T-helper 1 cell (primary cell): ENCODE measurements around the gene UIMC1.
"Not testable (repeated sequence)": the region's sequence is repeated elsewhere in the genome, so short reads cannot be mapped to it uniquely, and the experiment has no call there.

Experiments
- DNase-seq, 5 donors: peaks; one replicate each; pipeline ENCODE4 v3.0.0-alpha.2; 2012 to 2020

The UIMC1 gene

GRCh38 chr5:176881816-176882566 is 124.6 kb downstream of the UIMC1 start:
- DNase-seq, result no peak

DNA sequence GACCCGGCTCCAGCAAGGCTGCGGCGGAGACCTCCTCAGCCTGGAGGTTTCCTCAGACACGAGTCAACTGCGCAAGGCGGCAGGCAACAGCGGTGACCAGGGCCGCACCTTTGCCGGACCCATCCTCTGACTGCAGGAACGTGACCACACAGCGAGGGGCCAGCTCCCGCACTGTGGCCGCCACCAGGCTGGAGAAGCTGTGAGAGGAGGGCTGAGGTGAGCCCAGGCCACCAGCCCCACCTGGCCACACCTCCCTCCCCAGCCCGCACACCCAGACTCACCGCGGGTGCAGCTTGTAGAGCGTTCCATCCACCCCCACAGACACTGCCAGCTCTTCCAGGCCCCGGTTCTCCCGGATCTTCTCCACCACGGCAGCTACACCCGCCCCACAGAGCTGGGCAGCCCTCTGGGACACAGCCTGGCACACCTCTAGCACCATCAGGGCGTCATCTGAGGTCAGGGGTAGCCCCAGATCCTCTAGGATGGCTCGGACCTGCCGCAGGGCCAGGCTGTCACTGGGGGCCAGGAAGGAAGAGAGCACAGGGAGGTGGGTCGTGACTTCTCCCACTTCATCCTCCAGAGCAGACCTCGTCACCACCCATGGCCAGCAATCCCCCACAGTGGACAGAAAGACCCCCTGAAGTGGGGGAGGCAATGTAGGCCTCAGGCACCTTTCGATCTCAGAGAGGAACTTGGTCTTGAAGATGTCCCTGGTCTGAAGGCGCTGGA is 125.4 kb downstream of the UIMC1 start:
- no peak for DNase-seq

- no peak for DNase-seq
Measured at GRCh38 chr5:176880366-176881020, 126.1 kb downstream of the UIMC1 start.

DNA sequence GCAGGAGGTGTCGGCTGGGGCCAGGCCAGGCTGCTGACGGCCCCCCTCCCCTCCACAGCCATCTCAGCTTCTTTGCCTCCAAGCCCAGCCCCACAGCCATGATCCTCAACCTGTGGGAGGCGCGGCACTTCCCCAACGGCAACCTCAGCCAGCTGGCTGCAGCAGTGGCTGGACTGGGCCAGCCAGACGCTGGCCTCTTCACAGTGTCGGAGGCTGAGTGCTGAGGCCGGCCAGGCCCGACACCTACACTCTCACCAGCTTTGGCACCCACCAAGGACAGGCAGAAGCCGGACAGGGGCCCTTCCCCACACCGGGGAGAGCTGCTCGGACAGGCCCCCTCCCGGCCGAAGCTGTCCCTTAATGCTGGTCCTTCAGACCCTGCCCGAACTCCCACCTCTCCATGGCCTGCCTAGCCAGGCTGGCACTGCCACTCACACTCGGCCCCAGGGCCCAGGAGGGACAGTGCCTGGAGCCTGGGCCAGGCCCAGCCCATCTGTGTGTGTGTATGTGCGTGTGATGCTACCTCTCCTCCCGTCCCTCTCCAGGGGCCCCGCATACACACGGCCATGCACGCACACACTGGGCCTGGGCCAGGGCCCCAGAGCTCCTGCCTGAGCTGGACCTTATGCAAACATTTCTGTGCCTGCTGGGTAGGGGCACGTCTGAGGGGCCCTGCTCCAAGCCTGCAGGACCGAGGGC is 126.8 kb downstream of the UIMC1 start:
- DNase-seq, result no peak

DNA sequence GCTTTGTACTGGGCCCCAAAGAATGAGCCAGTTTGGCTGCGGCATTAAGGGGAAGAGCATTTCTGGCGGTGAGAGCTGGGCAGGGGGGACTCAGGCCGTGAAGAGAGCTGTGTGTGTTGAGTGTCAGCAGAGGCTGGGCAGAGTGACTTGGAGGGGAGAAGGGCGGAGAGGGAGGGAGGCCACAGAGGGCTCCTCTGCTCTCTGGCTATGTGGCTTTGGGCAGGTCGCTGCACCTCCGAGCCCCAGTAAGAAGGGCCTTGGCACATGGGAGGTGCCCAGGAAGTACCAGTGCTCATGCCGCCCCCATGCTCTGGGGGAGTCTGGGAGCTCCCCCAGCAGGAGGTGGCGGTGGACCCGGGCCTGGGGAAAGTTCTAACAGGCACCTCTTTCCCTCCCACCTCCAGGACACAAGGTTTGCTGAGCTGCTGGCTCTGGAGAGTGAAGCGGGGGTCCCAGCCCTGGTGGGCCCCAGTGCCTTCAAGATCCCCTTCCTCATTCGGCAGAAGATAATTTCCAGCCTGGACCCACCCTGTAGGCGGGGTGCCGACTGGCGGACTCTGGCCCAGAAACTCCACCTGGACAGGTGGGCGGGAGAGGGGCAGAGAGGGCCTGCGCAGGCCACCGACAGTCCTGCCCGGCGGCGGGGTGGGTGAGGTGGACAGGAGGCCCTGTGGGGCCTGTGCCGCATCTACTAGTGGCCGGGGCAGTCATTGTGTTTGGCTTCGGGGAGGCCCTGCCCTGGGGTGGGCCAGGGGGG is 127.5 kb downstream of the UIMC1 start:
- no peak for DNase-seq

DNA sequence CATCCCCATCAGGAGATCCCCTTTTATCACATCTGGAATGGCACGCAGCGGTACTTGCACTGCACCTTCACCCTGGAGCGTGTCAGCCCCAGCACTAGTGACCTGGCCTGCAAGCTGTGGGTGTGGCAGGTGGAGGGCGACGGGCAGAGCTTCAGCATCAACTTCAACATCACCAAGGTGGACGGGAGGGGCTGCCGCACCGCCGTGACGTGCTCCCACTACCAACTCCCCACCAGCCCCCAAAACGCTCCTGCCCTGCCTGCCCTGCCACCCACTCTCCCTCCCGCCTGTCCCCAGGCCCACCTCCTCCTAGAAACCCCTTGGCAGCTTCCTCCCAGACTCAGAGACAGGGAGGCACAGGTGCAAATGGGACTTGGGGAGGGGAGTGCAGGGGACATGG is 128.1 kb downstream of the UIMC1 start:
- no peak for DNase-seq

GRCh38 chr5:176877793-176878331 is 128.7 kb downstream of the UIMC1 start:
- DNase-seq, result no peak

GRCh38 chr5:176876506-176877431 is 129.8 kb downstream of the UIMC1 start:
- no peak for DNase-seq

- no peak for DNase-seq
Measured at GRCh38 chr5:176875783-176876505, 130.6 kb downstream of the UIMC1 start.

DNA sequence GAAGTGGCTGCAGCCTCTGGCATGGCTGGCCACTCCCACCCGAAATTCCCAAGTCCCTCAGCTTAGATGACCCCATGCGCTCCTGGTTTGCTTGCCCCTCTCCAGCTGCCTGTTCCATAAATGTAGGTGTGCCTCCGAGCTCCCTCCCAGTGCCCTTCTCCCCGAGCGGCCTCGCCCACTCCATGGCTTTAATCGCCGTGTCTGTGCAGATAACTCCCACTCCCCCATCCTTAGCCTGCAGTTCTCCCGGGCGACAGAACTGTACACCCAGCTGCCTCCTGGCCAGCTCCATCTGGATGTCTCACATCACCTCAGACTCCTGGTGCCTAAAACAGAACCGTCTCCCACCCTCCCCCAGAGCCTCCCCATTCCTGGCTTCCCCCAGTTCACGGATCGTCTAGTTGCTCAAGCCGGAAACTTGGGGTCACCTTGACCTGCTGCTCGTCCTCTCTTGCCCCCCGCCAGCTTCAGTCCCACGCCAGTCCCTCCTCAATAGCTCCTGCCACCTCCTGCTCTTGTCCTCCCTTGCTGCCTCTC is 131.5 kb downstream of the UIMC1 start:
- DNase-seq, result no peak

- no peak for DNase-seq
Measured at GRCh38 chr5:176874198-176874780, 132.3 kb downstream of the UIMC1 start.

DNA sequence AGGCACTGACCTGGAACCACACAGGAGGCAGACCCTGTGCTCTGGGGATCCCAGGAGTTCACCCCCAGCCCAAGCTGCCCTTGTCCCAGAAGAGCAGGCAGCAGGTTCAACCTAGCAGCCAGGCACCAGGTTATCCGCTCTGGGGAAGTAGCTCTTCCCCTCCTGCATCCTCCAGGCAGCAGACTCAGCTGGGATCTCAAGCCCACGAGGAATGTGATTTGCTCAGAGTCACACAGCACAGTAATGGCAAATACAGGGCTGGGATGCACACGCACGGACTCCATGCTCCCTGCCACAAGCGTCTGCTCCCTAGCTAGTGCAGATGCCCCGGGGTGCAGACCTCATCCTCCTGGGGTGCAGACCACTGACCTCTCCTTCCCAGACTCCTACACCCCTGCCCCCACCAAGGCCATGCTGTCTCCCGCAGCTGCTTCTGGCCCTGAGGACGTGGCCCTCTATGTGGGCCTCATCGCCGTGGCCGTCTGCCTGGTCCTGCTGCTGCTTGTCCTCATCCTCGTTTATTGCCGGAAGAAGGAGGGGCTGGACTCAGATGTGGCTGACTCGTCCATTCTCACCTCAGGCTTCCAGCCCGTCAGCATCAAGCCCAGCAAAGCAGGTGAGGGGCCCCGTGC is 132.9 kb downstream of the UIMC1 start:
- no peak for DNase-seq

GRCh38 chr5:176873011-176873410 is 133.6 kb downstream of the UIMC1 start:
- not testable (repeated sequence) for DNase-seq

DNA sequence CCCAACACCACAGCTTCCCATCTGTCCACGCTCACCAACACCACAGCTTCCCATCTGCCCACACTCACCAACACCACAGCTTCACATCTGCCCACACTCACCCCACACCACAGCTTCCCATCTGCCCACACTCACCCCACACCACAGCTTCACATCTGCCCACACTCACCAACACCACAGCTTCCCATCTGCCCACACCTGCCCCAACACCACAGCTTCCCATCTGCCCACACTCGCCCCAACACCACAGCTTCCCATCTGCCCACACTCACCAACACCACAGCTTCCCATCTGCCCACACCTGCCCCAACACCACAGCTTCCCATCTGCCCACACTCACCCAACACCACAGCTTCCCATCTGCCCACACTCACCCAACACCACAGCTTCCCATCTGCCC is 134.0 kb downstream of the UIMC1 start:
- DNase-seq, result not testable (repeated sequence)

GRCh38 chr5:176870644-176871043 is 135.9 kb downstream of the UIMC1 start:
- not testable (repeated sequence) for DNase-seq

GRCh38 chr5:176870110-176870591 is 136.4 kb downstream of the UIMC1 start:
- no peak for DNase-seq

- no peak for DNase-seq
Measured at GRCh38 chr5:176869501-176870109, 137.0 kb downstream of the UIMC1 start.

DNA sequence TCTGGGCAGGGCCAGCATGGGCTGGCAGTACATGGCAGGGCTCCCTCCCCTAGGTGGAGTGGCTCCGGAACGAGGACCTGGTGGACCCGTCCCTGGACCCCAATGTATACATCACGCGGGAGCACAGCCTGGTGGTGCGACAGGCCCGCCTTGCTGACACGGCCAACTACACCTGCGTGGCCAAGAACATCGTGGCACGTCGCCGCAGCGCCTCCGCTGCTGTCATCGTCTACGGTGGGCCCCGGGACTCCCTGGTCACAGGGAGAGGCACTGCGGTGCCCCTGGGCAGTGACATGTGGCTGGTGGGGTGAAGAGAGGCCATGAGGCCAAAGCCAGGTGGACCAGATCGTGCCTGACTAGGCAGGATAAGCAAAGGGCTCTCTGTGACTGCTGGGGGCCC is 137.8 kb downstream of the UIMC1 start:
- no peak for DNase-seq
